GM18519 (cell line): Measurements from ENCODE around the gene S100A14.

Experiments used
- ATAC-seq: cut with Tn5 transposase; IDR thresholded peaks from one replicate; pipeline ENCODE4 v1.9.1; 2021; ENCODE audit warnings: mild to moderate bottlenecking, moderate library complexity; ENCODE audit not compliant: unreplicated experiment, low FRiP score

Gene S100A14

DNA sequence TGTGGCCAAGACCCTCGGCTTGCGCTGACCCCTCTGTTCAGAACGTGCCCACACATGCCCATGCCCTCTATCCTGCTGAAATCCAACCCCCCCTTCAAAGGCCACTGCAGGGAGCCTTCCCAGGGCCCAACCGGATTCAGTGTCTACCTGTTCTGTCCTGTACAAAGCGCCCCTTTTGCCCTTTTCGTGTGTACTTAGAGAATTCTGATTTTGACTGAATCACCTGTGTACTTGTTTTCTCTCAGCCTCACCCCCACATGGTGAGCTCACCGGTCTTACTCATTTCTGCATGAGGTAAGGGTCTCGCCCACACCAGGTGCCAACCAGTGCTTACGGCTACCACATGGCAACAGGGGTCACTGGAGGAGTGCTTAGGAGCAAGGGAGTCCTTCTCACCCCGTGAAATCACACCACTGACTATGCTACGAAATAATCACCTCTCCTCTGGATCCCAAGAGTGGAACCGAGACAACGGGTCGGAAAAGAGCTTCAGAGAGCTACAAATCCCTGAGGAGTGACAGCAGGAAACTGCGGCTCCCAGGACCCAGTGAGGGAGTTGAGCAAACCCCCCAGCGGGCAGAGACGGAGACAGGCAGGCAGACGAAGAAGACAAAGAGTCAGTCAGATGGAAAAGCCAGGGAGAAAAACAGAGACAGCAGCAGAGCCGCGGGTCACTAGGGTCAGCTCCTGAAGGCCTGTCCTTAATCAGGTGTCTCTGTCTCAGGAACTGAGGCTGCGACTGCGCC lies 48.3 kb downstream of the S100A14 start:
- ATAC-seq = no peak

DNA sequence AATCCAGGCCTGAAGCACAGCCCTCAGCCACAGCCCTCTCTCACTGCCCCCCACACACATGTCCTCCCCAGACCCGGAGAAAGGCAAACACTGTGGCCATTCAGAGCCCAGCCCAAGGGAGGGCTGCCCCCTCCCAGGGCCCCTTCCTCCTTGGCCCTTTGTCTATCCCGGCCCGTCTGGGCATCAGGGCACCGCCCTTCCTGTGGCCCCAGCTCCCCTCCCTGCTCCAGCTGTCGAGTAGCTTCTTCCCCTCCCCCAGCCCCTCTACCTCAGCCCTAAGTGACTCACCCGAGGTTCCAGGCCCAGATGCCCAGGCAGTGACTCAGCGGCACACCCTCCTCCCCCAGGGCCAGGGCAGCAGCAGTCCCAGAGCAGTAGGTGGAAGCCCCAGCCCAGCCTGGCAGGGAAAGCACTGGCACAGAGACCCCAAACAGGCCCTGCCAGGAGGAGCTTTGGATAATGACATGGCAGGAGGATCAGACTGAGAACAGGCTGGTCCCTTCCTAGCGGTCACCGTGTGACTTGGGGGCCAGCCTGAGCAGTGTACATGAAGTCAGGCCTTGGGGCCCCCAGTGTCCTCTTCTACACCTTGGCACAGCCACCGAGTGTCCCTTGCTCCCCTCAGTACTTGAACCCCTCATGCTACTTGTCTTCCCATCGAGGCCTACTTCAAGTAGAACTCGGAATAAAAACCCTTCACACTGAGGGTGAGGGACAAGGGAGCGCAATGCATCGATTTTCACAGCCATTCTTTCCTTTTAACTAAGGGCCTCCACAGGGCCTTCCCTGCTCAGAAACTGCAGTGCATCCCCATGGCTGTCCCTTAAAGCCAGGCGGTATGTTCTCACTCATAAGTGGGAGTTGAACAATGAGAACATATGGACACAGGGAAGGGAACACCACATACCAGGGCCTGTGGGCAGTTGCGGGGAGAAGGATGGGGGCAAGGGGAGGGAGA lies 49.4 kb downstream of the S100A14 start:
- no peak for ATAC-seq

DNA sequence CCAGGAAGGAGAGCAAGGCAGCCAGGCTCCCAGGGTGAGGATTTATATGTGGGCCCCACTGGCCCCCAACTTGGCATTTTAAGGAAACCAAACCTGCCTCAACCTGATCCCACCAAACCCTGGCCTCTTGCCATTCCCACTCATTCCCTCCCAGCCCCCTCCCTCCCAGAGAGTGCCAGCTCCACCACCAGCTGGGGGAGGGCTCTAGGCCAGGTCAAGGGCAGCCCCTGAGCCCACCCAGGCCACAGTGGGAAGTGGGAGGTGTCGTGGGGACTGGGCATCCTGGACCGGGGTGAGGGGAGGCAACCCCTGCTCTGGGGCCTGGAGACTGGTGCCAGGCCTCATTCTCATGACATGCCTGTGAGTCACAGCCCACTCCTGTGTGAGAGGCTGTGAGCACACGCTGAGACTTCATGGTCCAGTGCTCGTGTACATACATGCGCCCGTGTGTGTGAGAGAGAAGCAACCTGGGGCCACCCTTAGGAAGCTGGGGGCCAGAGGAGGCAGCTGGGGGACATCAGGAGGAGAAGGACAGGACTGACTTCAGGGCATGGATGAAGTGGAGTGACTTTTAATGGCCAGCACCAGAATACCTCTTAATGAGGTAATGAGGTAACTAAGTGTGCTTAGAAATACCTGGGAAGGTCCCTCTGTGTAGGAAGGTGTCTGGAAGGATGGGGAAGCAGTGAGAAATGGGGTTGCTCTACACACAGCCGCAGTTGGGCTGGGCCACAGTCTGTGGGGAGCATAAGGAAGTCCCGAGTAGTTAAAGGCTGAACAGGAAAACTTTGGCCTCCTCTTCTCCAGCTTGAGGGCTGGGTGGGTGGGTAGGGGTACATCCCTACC lies 50.4 kb downstream of the S100A14 start, which contains the start of gene S100A2:
TSS of gene S100A2 (minus strand) at position 316 of the 846 bp plus-strand sequence. CDS start 1,967 bp downstream, outside the sequence.
- ATAC-seq = no peak
